ENCODE results near the gene ANKS1B. TPM values are rescaled to one million over a fixed set of nuclear protein-coding genes. Genes with fewer than 3 reads are reported as not detected.

ANKS1B gene
- total and polyA plus RNA-seq, 3 experiments from 2014 or later: 0.39 to 0.60 TPM; not detected in 1

DNA sequence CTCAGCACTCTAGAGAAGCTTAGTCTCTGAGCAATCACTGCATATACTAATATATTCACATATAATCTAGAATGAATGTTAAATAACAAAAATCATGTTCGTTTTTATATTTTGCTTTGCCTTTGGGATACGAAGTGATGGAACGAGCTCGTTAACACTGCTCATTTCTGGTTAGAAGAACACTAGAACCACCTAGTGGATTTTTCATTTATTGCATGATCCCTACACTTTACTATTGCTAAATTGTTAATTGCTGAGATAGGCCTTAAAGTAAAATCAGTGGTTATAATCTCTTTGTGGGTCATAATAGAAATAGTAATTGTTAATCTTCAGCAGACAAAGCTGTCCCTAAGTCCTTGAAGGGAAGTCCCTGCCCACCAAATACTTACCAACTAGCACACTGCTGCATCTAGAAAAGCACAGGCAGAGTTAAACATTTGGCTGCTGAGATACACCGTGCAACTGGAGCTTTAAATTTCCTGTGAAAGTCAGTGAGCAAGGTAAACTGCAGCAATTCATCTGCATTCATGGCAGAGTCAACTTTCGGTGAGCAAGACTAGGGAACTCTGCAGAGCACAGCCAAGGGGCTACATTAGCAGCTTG is 985.9 kb downstream of the ANKS1B start:
- no peaks in the 10 kb centered on the region for H3K9me3 ChIP-seq (ENCODE audit: low read length)
- Mint-ChIP-seq H3K4me1 (no peaks in the 10 kb centered on the region), H3K27ac (no peak overlapping the region), H3K4me3 (no peak overlapping the region), H3K27me3 (peaks cover 0 to 5% of the 10 kb centered on the region in 2 donors), H3K9me3 (no peaks in the 10 kb centered on the region), H3K36me3 (no peaks in the 10 kb centered on the region)
- no peaks in the 10 kb centered on the region for H3K4me1 ChIP-seq (ENCODE audit: insufficient read depth, low read length)
- H3K27ac ChIP-seq (ENCODE audit: low read depth, low read length): no peak overlapping the region
- no peak for DNase-seq
- ChIA-PET CTCF (interaction anchor here (1.5 kb wide), 1 partner anchor 8 kb away, joined by 3 read pairs; no protein-coding TSS in a partner anchor), POLR2A (no interaction called here)
- no peak overlapping the region for H3K4me3 ChIP-seq (ENCODE audit: low read length)
- no peaks in the 10 kb centered on the region for H3K36me3 ChIP-seq (ENCODE audit: insufficient read depth, low read length)
- peaks cover 3% of the 10 kb centered on the region for H3K27me3 ChIP-seq (ENCODE audit: insufficient read depth, low read length, poor library complexity, severe bottlenecking)

DNA sequence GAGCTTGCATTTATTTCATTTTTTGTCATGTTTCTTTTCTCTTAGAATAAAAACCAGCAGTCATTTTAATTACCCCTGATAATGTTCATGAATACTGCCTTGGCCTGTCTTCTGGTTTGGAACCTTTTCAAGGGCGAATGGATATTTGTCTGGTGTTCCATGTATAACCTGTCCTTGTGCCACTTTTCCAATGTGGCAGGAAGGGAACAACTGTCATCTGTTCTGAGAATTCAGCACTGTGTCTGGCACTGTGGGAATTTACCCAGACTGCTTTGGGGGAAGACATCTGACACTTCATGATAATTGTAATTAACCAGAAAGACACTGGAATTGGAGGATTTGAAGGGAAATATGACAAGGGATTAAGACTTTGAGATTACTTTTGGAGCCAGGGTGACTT is 986.8 kb downstream of the ANKS1B start:
- peak overlapping the region in 1 of 8 donors; percentile 66 for H3K27ac Mint-ChIP-seq
- H3K27ac ChIP-seq (ENCODE audit: low read depth, low read length): no peak overlapping the region
- H3K9me3 Mint-ChIP-seq: no peaks in the 10 kb centered on the region
- H3K36me3 ChIP-seq (ENCODE audit: insufficient read depth, low read length): no peaks in the 10 kb centered on the region
- ChIA-PET CTCF (no interaction called here), POLR2A (no interaction called here)
- no peaks in the 10 kb centered on the region for H3K36me3 Mint-ChIP-seq
- no peaks in the 10 kb centered on the region for H3K27me3 ChIP-seq (ENCODE audit: insufficient read depth, low read length, poor library complexity, severe bottlenecking)
- H3K4me3 Mint-ChIP-seq: no peak overlapping the region
- H3K9me3 ChIP-seq (ENCODE audit: low read length): no peaks in the 10 kb centered on the region
- peaks cover 0 to 5% of the 10 kb centered on the region in 2 donors for H3K27me3 Mint-ChIP-seq
- DNase-seq: no peak
- no peaks in the 10 kb centered on the region for H3K4me1 ChIP-seq (ENCODE audit: insufficient read depth, low read length)
- no peak overlapping the region for H3K4me3 ChIP-seq (ENCODE audit: low read length)
- H3K4me1 Mint-ChIP-seq: no peaks in the 10 kb centered on the region

DNA sequence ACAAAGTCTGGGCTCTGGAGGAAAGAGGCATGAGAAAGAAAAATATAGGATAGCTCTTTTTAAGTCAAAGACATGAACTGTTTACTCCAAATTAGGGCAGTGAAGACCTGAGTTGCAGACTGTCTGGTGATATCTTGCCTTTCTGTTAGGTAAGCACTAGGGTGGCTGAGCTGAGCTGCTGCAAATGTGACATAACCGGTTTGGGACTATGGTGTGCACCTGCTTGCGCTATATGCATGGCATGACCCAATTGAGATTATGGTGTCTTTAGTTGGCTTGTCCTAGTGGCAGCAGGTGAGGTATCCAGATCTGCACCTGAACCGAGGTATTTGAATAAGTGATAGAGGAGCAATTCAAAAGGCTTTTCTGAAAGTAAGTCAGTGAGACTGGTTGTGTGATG is 994.1 kb downstream of the ANKS1B start:
- Histone ChIP-seq H3K4me1 (ENCODE audit: insufficient read depth, low read length) (no peaks in the 10 kb centered on the region), H3K36me3 (ENCODE audit: insufficient read depth, low read length) (no peaks in the 10 kb centered on the region), H3K9me3 (ENCODE audit: low read length) (no peaks in the 10 kb centered on the region), H3K4me3 (ENCODE audit: low read length) (no peak overlapping the region), H3K27ac (ENCODE audit: low read depth, low read length) (no peak overlapping the region), H3K27me3 (ENCODE audit: insufficient read depth, low read length, poor library complexity, severe bottlenecking) (no peaks in the 10 kb centered on the region)
- Mint-ChIP-seq H3K36me3 (no peaks in the 10 kb centered on the region), H3K9me3 (peaks cover 0 to 9% (median 5%) of the 10 kb centered on the region in 5 donors), H3K4me1 (no peaks in the 10 kb centered on the region), H3K27ac (no peak overlapping the region), H3K27me3 (peaks cover 2 to 6% of the 10 kb centered on the region in 2 donors), H3K4me3 (no peak overlapping the region)
- CTCF ChIA-PET: interaction anchor here (1.0 kb wide), 1 partner anchor 8 kb away, joined by 3 read pairs; no protein-coding TSS in a partner anchor
- no peak for DNase-seq
- POLR2A ChIA-PET: no interaction called here

DNA sequence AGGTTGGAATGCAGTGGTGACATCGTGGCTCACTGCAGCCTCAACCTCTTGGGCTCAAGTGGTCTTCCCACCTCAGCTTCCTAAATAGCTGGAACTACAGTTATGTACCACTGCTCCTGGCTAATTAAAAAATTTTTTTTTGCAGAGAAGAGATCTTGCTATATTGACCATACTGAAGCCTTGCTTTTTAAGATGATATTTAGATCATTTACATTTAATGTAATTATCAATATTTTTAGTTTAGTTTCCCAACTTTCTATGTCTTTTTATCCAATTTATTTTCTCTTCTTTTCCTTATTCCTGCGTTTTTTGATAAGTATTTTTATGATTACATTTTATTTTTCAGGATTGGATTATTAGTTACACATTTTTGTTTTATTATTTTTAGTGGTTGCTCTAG is 999.6 kb downstream of the ANKS1B start:
- Mint-ChIP-seq H3K27ac (no peak overlapping the region), H3K4me1 (no peaks in the 10 kb centered on the region), H3K4me3 (no peak overlapping the region), H3K27me3 (peaks cover 2 to 4% of the 10 kb centered on the region in 2 donors), H3K36me3 (no peaks in the 10 kb centered on the region), H3K9me3 (peaks cover 0 to 10% (median 7%) of the 10 kb centered on the region in 5 donors)
- CTCF ChIA-PET: no interaction called here
- no peaks in the 10 kb centered on the region for H3K9me3 ChIP-seq (ENCODE audit: low read length)
- H3K27ac ChIP-seq (ENCODE audit: low read depth, low read length): no peak overlapping the region
- H3K36me3 ChIP-seq (ENCODE audit: insufficient read depth, low read length): no peaks in the 10 kb centered on the region
- no peak for DNase-seq
- no peaks in the 10 kb centered on the region for H3K4me1 ChIP-seq (ENCODE audit: insufficient read depth, low read length)
- no peaks in the 10 kb centered on the region for H3K27me3 ChIP-seq (ENCODE audit: insufficient read depth, low read length, poor library complexity, severe bottlenecking)
- H3K4me3 ChIP-seq (ENCODE audit: low read length): no peak overlapping the region
- POLR2A ChIA-PET: no interaction called here

DNA sequence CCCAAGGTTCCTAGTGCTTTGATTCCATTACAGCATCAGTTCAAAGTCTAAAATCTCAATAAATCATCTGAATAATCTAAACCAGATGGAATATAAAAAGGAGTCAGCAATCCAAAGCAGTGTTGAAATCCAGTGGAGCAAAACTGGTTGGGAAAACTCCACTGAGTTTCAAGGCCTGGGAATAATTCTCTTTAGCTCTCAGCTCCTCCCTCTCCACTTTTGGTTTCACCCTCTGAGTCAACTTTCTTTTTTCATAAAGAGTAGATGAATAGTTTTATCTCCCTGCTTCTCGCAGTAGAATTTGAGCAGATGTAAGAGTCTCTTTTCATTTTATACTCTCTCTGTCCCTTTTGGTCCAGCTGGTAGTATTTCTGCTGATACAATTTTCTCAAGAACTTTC is 1001.1 kb downstream of the ANKS1B start:
- H3K27ac Mint-ChIP-seq: no peak overlapping the region
- H3K36me3 Mint-ChIP-seq: no peaks in the 10 kb centered on the region
- ChIA-PET POLR2A (no interaction called here), CTCF (no interaction called here)
- no peaks in the 10 kb centered on the region for H3K4me1 ChIP-seq (ENCODE audit: insufficient read depth, low read length)
- no peak overlapping the region for H3K27ac ChIP-seq (ENCODE audit: low read depth, low read length)
- H3K27me3 Mint-ChIP-seq: no peaks in the 10 kb centered on the region
- no peak for DNase-seq
- H3K4me3 ChIP-seq (ENCODE audit: low read length): no peak overlapping the region
- no peaks in the 10 kb centered on the region for H3K36me3 ChIP-seq (ENCODE audit: insufficient read depth, low read length)
- H3K27me3 ChIP-seq (ENCODE audit: insufficient read depth, low read length, poor library complexity, severe bottlenecking): no peaks in the 10 kb centered on the region
- no peaks in the 10 kb centered on the region for H3K4me1 Mint-ChIP-seq
- H3K4me3 Mint-ChIP-seq: no peak overlapping the region
- no peaks in the 10 kb centered on the region for H3K9me3 ChIP-seq (ENCODE audit: low read length)
- peaks cover 2 to 10% (median 7%) of the 10 kb centered on the region in 5 donors for H3K9me3 Mint-ChIP-seq

DNA sequence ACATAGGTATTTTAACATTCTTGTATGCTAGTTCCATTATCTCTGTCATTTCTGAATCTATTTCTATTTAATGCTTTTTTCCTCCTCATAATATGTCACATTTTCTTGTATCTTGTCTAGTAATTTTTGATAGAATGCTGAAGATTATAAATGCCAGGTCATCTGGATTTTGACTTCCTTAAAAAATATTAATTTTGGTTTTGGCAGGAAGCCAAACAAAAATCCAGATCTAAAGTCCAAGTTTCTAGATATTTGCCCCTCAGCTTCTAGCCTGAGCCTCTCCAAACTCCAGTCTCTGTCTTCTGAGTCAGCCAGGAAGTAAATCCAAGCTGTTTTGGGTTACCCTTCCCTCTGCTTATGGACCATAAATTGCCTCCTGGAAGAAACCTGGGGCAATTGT is 1004.2 kb downstream of the ANKS1B start:
- Mint-ChIP-seq H3K9me3 (peaks cover 0 to 4% (median 1%) of the 10 kb centered on the region in 5 donors), H3K27me3 (peaks cover 0 to under 1% of the 10 kb centered on the region in 2 donors), H3K4me1 (no peaks in the 10 kb centered on the region), H3K27ac (no peak overlapping the region), H3K4me3 (no peak overlapping the region), H3K36me3 (no peaks in the 10 kb centered on the region)
- Histone ChIP-seq H3K27me3 (ENCODE audit: insufficient read depth, low read length, poor library complexity, severe bottlenecking) (no peaks in the 10 kb centered on the region), H3K27ac (ENCODE audit: low read depth, low read length) (no peak overlapping the region), H3K9me3 (ENCODE audit: low read length) (no peaks in the 10 kb centered on the region), H3K4me1 (ENCODE audit: insufficient read depth, low read length) (no peaks in the 10 kb centered on the region), H3K36me3 (ENCODE audit: insufficient read depth, low read length) (no peaks in the 10 kb centered on the region), H3K4me3 (ENCODE audit: low read length) (no peak overlapping the region)
- no peak for DNase-seq
- POLR2A ChIA-PET: no interaction called here
- CTCF ChIA-PET: no interaction called here

DNA sequence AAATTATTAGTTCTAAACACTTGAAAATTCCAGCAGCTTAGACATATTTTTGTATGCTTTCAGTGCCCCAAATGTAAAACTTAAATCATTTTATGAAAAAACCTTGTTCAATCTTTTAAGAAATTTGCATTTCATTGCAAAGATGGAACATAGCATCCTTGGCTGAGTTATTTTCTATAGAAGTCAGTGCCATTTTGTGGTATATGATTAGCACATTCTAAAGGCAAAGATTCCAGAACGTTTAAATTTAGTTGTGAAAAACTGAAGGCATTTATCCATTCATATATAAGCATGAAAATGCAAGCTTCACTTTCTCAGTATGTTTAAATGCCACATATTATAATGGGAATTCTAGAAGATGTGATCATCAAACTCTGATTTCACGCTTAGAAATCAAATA is 1007.5 kb downstream of the ANKS1B start:
- CTCF ChIA-PET: no interaction called here
- H3K9me3 Mint-ChIP-seq: peaks cover 0 to 4% (median 0%) of the 10 kb centered on the region in 5 donors

DNA sequence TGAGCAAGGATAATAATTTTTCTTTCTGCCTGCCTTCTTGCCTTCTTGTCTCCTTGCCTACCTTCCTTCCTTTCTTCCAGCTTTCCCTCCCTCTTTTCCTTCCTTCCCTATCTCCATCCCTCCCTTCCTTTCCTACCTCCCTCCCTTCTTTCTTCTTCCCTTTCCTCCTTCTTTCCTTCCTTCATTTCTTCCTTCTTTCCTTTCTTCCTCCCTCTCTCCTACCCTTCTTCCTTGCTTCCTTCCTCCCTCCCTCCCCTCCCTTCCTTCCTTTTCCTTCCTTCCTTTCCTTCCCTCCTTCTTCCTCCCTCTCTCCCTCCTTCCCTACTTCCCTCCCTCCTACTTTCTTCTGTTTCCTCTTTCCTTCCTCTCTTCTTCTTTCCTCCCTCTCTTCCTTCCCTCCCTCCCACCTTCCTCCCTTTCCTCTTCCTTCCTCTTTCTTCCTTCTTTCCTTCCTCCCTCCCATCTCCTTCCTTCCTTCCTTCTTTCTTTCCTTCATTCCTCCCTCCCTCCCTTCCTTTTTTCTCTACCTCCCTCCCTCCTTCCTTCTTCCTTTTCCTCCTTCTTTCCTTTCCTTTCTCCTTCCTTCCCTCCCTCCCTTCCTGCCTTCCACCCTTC is 1009.9 kb downstream of the ANKS1B start:
- H3K4me3 ChIP-seq (ENCODE audit: low read length): no peak overlapping the region
- no peak overlapping the region for H3K4me3 Mint-ChIP-seq
- no peak overlapping the region for H3K27ac ChIP-seq (ENCODE audit: low read depth, low read length)
- H3K36me3 ChIP-seq (ENCODE audit: insufficient read depth, low read length): no peaks in the 10 kb centered on the region
- H3K27me3 ChIP-seq (ENCODE audit: insufficient read depth, low read length, poor library complexity, severe bottlenecking): no peaks in the 10 kb centered on the region
- H3K27ac Mint-ChIP-seq: no peak overlapping the region
- ChIA-PET CTCF (no interaction called here), POLR2A (no interaction called here)
- no peaks in the 10 kb centered on the region for H3K36me3 Mint-ChIP-seq
- H3K4me1 Mint-ChIP-seq: no peaks in the 10 kb centered on the region
- no peak for DNase-seq
- H3K9me3 ChIP-seq (ENCODE audit: low read length): no peaks in the 10 kb centered on the region
- H3K9me3 Mint-ChIP-seq: peaks cover 0 to 4% (median 0%) of the 10 kb centered on the region in 5 donors
- H3K27me3 Mint-ChIP-seq: peaks cover 0 to 4% of the 10 kb centered on the region in 2 donors
- H3K4me1 ChIP-seq (ENCODE audit: insufficient read depth, low read length): no peaks in the 10 kb centered on the region

More for the DNA sequence above, 1007.5 kb downstream of the ANKS1B start:
- no peaks in the 10 kb centered on the region for H3K36me3 ChIP-seq (ENCODE audit: insufficient read depth, low read length)
- Mint-ChIP-seq H3K4me1 (no peaks in the 10 kb centered on the region), H3K4me3 (no peak overlapping the region), H3K27me3 (peaks cover 0 to 4% of the 10 kb centered on the region in 2 donors), H3K27ac (no peak overlapping the region), H3K36me3 (no peaks in the 10 kb centered on the region)
- no peaks in the 10 kb centered on the region for H3K4me1 ChIP-seq (ENCODE audit: insufficient read depth, low read length)
- DNase-seq: no peak
- POLR2A ChIA-PET: no interaction called here
- H3K27me3 ChIP-seq (ENCODE audit: insufficient read depth, low read length, poor library complexity, severe bottlenecking): no peaks in the 10 kb centered on the region
- no peak overlapping the region for H3K27ac ChIP-seq (ENCODE audit: low read depth, low read length)
- H3K4me3 ChIP-seq (ENCODE audit: low read length): no peak overlapping the region
- H3K9me3 ChIP-seq (ENCODE audit: low read length): no peaks in the 10 kb centered on the region
